ENCODE results near the gene LOXHD1. TPM values are rescaled to one million over a fixed set of nuclear protein-coding genes. Genes with fewer than 3 reads are reported as not detected.

Gene LOXHD1
- total RNA-seq, 1 experiment from 2014 or later = not detected

DNA sequence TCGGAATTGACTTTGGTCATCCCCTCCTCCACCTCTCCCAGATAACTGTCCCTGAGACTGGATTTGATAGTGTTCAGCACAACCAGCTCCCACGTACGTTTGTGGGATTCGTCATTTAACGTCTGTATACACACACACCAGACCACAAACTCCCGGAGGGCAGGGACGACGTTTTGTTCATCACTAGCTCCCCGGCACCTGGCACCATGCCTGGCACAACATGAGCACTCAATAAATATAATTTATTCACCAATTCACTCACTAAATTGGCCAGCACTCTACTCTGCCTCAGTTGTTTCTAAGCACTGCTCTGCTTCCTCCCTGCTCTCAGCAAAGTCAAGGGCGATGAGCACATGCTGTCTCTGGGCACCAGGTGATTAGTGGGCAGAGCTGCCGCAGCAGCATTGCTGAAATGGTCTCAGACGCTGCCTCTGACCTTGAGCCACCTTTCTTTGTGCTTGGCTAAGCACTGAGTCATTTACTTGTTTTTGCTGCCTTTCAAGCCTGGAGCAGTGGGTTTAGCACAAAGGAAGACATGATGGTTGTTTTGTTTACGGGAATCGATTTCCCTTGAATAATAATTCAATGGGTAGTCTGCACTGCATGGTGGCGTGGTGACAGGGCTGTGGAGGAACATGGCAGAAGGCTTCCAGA is 19.3 kb upstream of the LOXHD1 start:
- DNase-seq (ENCODE audit: low read depth) = peak; percentile 34

DNA sequence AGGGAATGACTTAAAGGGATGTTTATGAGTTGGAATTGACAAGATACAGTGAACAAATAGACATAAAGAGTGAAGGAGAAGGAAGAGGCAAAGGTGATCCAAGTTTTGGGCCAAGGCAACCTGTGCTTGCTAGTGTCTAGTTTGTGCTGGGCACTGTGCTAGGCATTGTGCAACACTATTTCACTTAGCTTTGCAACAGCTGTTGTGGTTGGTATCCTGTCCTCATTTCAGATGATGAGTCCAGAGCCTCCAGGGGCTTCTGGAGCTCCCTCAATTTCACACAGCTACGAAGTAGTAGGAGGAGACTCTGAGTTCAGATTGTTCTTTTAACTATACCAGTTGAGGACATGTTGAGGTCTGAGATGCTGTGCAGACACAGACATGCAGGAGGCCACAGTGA is 18.1 kb upstream of the LOXHD1 start:
- DNase-seq (ENCODE audit: low read depth) = no peak

GRCh38 chr18:46672062-46672970 is 15.3 kb upstream of the LOXHD1 start:
- peak; percentile 31 for DNase-seq (ENCODE audit: low read depth)

DNA sequence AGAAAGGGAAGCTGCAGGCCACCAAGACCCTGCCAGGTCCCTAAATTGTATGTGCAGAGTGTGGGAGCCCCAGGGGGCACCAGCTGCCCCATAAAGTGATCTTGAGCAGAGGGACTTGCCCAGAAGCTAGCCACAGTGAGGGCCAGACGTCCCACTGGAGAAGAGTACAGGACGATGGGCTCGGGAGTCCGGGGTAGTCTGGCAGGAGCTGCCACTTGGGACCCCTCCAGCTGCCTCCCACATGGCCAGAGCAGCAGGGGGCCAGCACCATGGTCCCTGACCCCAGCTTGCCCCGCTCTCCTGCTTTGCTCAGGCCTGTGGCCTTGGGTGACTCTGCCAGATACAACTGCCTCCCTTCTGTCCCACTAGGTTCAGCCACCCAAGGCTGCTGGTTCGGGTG is 11.7 kb upstream of the LOXHD1 start:
- no peak for DNase-seq (ENCODE audit: low read depth)

DNA sequence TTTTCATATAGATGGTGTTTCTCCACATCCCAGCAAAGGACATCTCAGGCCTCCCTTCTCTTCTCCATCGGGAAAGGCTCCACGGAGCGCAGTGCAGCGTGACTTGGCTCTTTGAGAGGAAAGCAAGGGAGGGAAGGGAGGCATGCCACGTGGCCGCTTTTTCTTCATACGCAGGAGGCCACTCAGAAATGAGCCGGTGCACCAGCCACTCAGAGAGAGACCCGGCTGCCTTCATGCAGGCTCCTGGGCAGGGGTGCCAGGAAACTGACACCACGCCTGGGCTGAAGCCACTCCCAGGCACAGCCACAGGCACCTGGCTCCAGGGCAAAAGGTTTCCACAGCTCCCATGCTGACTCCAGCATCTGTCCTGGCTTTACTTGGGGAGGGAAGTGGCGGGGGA is 11.1 kb upstream of the LOXHD1 start:
- DNase-seq (ENCODE audit: low read depth) = no peak

GRCh38 chr18:46663539-46663938 is 6.5 kb upstream of the LOXHD1 start:
- no peak for DNase-seq (ENCODE audit: low read depth)

GRCh38 chr18:46660957-46661749 is 4.1 kb upstream of the LOXHD1 start:
- DNase-seq (ENCODE audit: low read depth) = no peak

DNA sequence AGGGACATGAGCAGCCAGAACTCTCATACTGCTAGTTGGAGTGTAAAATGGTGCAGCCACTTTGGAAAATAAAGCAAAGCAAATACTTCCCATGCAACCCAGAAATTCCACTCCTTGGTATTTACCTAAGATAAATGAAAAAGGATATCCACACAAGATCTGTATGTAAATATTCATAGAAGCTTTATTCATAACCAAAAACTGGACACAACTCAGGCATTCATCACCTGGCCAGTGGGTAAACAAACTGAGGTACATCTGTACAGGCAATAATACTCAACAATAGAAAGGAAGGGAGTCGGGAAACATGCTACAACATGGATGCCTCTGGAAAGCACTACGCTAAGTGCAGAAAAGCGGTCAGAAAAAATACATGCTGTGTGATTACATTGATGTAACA is 2.5 kb upstream of the LOXHD1 start:
- DNase-seq (ENCODE audit: low read depth) = no peak

DNA sequence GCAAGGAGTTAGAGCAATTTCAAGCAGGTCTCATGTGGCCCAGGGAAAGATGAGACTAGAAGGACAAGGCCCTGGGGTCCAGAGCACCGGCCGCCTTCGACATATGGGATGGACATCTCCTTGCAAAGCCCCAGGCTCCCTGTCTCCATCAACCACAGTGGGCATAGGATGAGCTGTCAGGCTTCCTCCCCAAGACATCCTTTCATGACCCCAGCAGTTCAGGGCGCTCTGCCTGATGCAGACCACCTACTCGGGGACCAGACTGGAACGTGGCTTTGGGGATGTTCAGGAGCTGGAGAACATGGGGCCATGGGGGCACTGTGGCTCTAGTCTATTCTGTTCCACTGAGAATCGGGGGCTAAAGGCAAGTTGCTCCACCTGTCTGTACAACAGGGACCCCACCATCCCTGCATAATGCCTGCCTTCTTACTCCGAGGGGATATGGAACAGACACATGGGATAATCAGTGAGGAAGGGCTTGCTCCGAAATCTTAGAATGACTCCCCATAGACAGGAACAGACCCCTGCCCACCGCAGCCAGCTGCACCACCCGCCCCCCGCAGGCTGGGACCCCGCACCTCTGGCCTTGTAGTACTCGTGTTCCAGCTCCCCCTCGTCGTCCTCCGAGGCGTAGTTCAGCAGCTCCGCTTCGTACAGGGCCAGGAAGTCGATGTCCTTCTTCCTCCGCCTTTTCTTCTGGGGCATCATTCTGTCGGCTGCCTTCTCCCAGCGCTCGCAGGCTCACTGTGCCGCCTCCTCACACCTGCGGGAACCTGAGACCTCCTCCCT is 500 bp downstream of the LOXHD1 start:
- no peak for DNase-seq (ENCODE audit: low read depth)

DNA sequence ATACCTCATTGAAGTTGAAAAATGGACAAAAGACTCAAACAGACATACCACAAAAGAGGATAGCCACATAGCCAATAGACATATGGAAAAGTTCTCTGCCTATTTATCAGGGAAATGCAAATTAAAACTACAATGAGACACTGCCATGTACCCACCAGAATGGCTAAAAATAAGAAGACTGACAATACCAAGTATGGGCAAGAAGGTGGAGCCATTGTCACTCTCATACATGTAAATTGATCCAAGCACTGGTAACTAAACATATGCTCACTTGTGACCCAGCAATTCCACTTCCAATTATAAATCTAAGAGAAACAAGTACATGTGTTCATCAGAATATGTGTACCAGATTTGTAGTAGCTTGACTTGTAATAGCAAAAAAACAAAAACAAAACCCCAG is 4.6 kb downstream of the LOXHD1 start:
- DNase-seq (ENCODE audit: low read depth) = no peak

GRCh38 chr18:46650681-46651080 is 6.3 kb downstream of the LOXHD1 start:
- no peak for DNase-seq (ENCODE audit: low read depth)

GRCh38 chr18:46649071-46649862 is 7.8 kb downstream of the LOXHD1 start:
- no peak for DNase-seq (ENCODE audit: low read depth)

GRCh38 chr18:46646468-46646867 is 10.6 kb downstream of the LOXHD1 start:
- no peak for DNase-seq (ENCODE audit: low read depth)

- DNase-seq (ENCODE audit: low read depth) = no peak
These were observed 14.5 kb downstream of the LOXHD1 start for GRCh38 chr18:46642561-46642960.

DNA sequence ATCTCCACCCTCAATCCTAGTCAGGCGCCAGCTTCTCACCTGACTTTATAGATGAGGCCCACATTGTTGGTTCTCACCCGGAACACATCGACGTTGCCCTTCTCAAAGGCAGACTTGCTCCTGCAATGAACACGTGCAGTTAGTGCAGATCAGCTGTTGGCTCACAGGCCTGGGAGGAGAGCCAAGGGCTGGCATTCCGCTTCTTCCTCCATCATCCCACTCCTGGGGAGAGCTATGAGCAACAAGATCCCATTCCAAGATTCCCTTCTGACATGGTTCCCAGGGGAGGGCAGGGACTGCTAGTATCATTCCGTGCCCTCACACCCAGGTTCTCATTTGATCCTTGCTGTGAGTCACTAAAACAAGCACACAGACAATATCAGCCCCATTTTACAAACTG is 15.1 kb downstream of the LOXHD1 start:
- no peak for DNase-seq (ENCODE audit: low read depth)

DNA sequence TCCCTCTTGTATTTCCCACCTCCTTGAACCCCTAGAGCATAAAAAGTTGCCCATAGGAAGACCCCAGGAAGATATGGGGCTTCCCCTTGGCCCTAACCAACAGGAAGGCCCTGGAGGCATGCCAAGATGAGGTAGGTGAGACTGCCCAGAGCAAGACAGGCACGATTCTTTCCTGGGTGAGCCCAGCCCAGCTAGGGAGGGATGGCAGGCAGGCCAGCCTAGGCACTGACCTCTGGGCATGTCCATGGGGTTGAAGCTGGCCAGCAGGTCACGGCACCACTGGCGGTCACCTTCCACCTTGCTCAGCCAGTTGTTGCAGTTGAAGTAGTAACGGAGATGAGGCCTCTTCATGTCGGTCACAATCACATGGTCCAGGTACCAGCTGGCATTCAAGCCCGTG is 17.6 kb downstream of the LOXHD1 start:
- no peak for DNase-seq (ENCODE audit: low read depth)

DNA sequence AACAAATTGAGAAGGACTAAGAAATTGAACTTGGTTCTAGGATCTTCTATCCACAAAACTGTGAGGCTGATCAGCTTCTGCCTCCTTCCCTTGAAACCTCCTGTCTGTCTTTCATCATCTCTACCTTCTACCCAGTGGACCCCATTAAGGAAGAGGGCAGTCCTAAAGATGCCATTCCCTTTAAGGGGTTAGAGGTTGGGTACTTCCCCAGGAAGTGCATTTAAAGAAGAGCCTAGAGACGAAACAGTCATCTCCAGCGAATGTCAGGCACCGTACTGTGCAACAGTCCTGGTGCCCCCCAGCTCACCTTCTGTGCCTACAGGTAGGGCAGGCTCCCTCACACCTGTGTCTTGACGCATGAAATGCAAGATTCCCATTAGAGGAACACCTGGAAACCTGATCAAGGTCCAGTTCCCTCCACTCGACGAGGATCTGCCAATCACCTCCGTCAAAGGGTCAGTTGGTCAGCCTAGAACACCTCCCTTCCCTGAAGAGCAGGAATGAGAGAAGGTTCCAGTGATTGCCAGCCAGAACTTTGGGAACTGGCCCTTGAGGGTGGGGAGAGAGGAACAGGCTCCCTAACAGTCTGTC is 20.9 kb downstream of the LOXHD1 start:
- DNase-seq (ENCODE audit: low read depth) = no peak

- peak; percentile 89 for DNase-seq (ENCODE audit: low read depth)
These were observed 24.5 kb downstream of the LOXHD1 start for GRCh38 chr18:46632401-46633071.

- no peak for DNase-seq (ENCODE audit: low read depth)
These were observed 26.0 kb downstream of the LOXHD1 start for GRCh38 chr18:46630991-46631390.

Measured in HT1080 (cell line).